SK-N-SH (cell line): ENCODE measurements around the gene MICAL2.

Experiments
- CHD2 ChIP-seq: fragments of 150-350 bp; IDR thresholded peaks from 2 replicates; pipeline ENCODE4 v1.6.1; 2018; ENCODE audit warnings: low read length; ENCODE audit not compliant: partially characterized antibody
- CTCF ChIP-seq: fragments of 200-600 bp; sonication (generic); IDR thresholded peaks from 2 replicates; pipeline ENCODE4 v1.6.1; 2017; ENCODE audit warnings: antibody characterized with exemption, mild to moderate bottlenecking, moderate library complexity
- EZH2phosphoT487 ChIP-seq: fragments of 200-600 bp; sonication (generic); IDR thresholded peaks from 2 replicates; pipeline ENCODE4 v1.6.1; 2017; ENCODE audit warnings: low read depth, mixed run types, mild to moderate bottlenecking, antibody characterized with exemption, moderate library complexity, borderline replicate concordance
- GATA2 ChIP-seq: sonication (generic); formaldehyde crosslinking; IDR thresholded peaks from 2 replicates; pipeline ENCODE4 v1.5.0; 2020; ENCODE audit warnings: mild to moderate bottlenecking, missing genetic modification reagents
- MAX ChIP-seq: IDR thresholded peaks from 2 replicates; pipeline ENCODE4 v1.4.0; 2012; ENCODE audit warnings: low read depth
- NFIC ChIP-seq: IDR thresholded peaks from 2 replicates; pipeline ENCODE4 v1.4.0; 2012; ENCODE audit warnings: borderline replicate concordance
- RFX5 ChIP-seq: IDR thresholded peaks from 2 replicates; pipeline ENCODE4 v1.6.1; 2012; ENCODE audit warnings: mild to moderate bottlenecking, improper control_type of control experiment, low read length
- USF2 ChIP-seq: fragments of 150-350 bp; IDR thresholded peaks from 2 replicates; pipeline ENCODE4 v1.6.1; 2017; ENCODE audit warnings: antibody characterized with exemption, low read length, low read depth, borderline replicate concordance

GRCh38 chr11:12135185-12135584 lies 24.8 kb downstream of the MICAL2 start:
- TF ChIP-seq CTCF (no peak), MAX (no peak), EZH2phosphoT487 (no peak), NFIC (no peak), RFX5 (no peak), GATA2 (CRISPR knock-in tag) (no peak), USF2 (no peak), CHD2 (no peak)
